ENCODE measurements around the gene TRPM4. TPM values are rescaled to one million over a fixed set of nuclear protein-coding genes. Genes with fewer than 3 reads are reported as not detected.

Gene TRPM4
- total and polyA plus RNA-seq, 2 experiments from 2014 or later, result 16.5 to 25.7 TPM

GRCh38 chr19:49151267-49152118, 6.1 kb upstream of the TRPM4 start (continued):
- TF ChIP-seq ZNF462 (CRISPR knock-in tag; IDR thresholded peaks at IDR 0.05), result no peak
- TF ChIP-seq ZNF331 (CRISPR knock-in tag; IDR thresholded peaks at IDR 0.05; ENCODE audit: low read depth), result no peak
- no peak for TF ChIP-seq ETS1 (IDR thresholded peaks at IDR 0.05)
- TF ChIP-seq STAT1 (IDR thresholded peaks at IDR 0.05; ENCODE audit: unreplicated experiment), result no peak

- H3K4me2 ChIP-seq, result peak overlapping the region; percentile 41; the same call in 1 of the 2 replicates
- H3K27me3 ChIP-seq (ENCODE audit: insufficient read depth), result peaks cover 7% of the 10 kb centered on the region; the same call in 1 of the 2 replicates
- peak overlapping the region; percentile 38; the same call in 1 of the 2 replicates for H3K4me3 ChIP-seq
- no peak for TF ChIP-seq ZNF462 (CRISPR knock-in tag; IDR thresholded peaks at IDR 0.05)
- no peak for TF ChIP-seq STAT1 (IDR thresholded peaks at IDR 0.05; ENCODE audit: unreplicated experiment)
- no peak for TF ChIP-seq EZH2 (IDR thresholded peaks at IDR 0.05; ENCODE audit: low read depth, unreplicated experiment)
Observed at GRCh38 chr19:49152119-49152550, 5.5 kb upstream of the TRPM4 start.

More at GRCh38 chr19:49152119-49152550, 5.5 kb upstream of the TRPM4 start:
- no peaks in the 10 kb centered on the region for H4K20me1 ChIP-seq (replicated peaks; ENCODE audit: insufficient read depth)
- Mint-ChIP-seq H3K27me3 (ENCODE audit: insufficient read depth, low read depth, poor library complexity) (peaks cover 24% of the 10 kb centered on the region), H3K4me1 (peaks cover 41% of the 10 kb centered on the region), H3K9me3 (peaks cover 12% of the 10 kb centered on the region), H3K36me3 (ENCODE audit: low read depth) (peaks cover 8% of the 10 kb centered on the region; the same call in 2 of the 3 replicates), H3K4me3 (peak overlapping the region; percentile 96; the same call in 2 of the 3 replicates), H3K27ac (no peak overlapping the region)
- H2AFZ ChIP-seq, result no peak overlapping the region
- peaks cover 19% of the 10 kb centered on the region for H3K9me2 ChIP-seq (ENCODE audit: insufficient read depth)
- H3K79me2 ChIP-seq (replicated peaks; ENCODE audit: insufficient read depth), result no peaks in the 10 kb centered on the region
- H3K36me3 ChIP-seq (ENCODE audit: insufficient read depth), result no peaks in the 10 kb centered on the region
- H3K27ac ChIP-seq (ENCODE audit: low read depth), result no peak overlapping the region
- DNase-seq (ENCODE audit: low spot score) (peak; percentile 45), ATAC-seq (no peak; the same call in 2 of the 3 replicates)
- H3F3A ChIP-seq (replicated peaks; ENCODE audit: low read depth), result peaks cover 17% of the 10 kb centered on the region
- H3K4me1 ChIP-seq (ENCODE audit: insufficient read depth), result peaks cover 21% of the 10 kb centered on the region
